HCT116 (cell line): ENCODE results near the gene PLD5. TPM values are rescaled to one million over a fixed set of nuclear protein-coding genes. Genes with fewer than 3 reads are reported as not detected.

Source experiments
- ATAC-seq: fragments of 200-7000 bp; cut with Tn5 transposase; 2 replicates; pipeline ENCODE4 v1.9.1; 2020; ENCODE audit warnings: mild to moderate bottlenecking, moderate library complexity
- BruUV-seq: library from RNA; stranded (reverse); fragments of 400-500 nt; replicated peaks from 2 replicates; lab custom pipeline; 2021; lab: Mats Ljungman, UMichigan
- CTCF ChIA-PET: fragments of 300-600 bp; sonication (Branson Sonifier 250); formaldehyde crosslinking; loops from one replicate; lab custom pipeline; 2021; ENCODE audit warnings: antibody characterized with exemption; lab: Charles Lee
- POLR2A ChIA-PET: fragments of 300-600, 350-600 bp; sonication (Branson Sonifier 250); formaldehyde crosslinking; loops from one replicate; lab custom pipeline; 2021; ENCODE audit warnings: antibody characterized with exemption; lab: Charles Lee
- RAD21 ChIA-PET, 2 experiments: fragments of 300-600 bp; sonication (Branson Sonifier 250); formaldehyde crosslinking; loops; one replicate each; lab custom pipeline; 2023; ENCODE audit warnings: low total read pairs in 2 of 2; ENCODE audit not compliant: uncharacterized antibody in 2 of 2, unreplicated experiment in 2 of 2, low non-redundant PET in 1 of 2; lab: Charles Lee
- DNase-seq: peaks from one replicate; pipeline ENCODE4 v3.0.0-alpha.2; 2010; ENCODE audit warnings: low read depth, low spot score
- H2AFZ ChIP-seq: fragments of 200-600 bp; shearing (Covaris generic), sonication (generic); 2 replicates; pipeline ENCODE4 v1.6.1; 2017; ENCODE audit warnings: low read depth, mixed run types, mixed read lengths, antibody characterized with exemption, low read length; ENCODE audit not compliant: poor library complexity, severe bottlenecking
- H3K27ac ChIP-seq: 2 replicates; pipeline ENCODE4 v1.5.1; 2012; ENCODE audit warnings: low read depth, low read length
- H3K27me3 ChIP-seq: fragments of 200-600 bp; sonication (generic); 2 replicates; pipeline ENCODE4 v1.6.1; 2016; ENCODE audit warnings: mixed run types, low read length, mixed read lengths; ENCODE audit not compliant: insufficient read depth
- H3K36me3 ChIP-seq, 2 experiments: fragments of 200-500 bp in 1 of 2; fragments of 200-600 bp in 1 of 2; sonication (Bioruptor generic) in 1 of 2; sonication (generic) in 1 of 2; 2 replicates each; pipeline versions ENCODE4 v1.5.1 to v1.6.1; 2014 to 2016; ENCODE audit warnings: low read length in 2 of 2, inconsistent platforms in 1 of 2, mixed read lengths in 1 of 2, mixed run types in 1 of 2; ENCODE audit not compliant: insufficient read depth in 2 of 2, control insufficient read depth in 1 of 2
- H3K4me1 ChIP-seq, 2 experiments: fragments of 200-600 bp in 1 of 2; sonication (generic) in 1 of 2; 2 replicates each; pipeline versions ENCODE4 v1.5.1 to v1.6.1; 2012 to 2017; ENCODE audit warnings: low read length in 2 of 2, inconsistent platforms in 1 of 2, mild to moderate bottlenecking in 1 of 2, mixed read lengths in 1 of 2, mixed run types in 1 of 2, moderate library complexity in 1 of 2; ENCODE audit not compliant: insufficient read depth in 2 of 2, control insufficient read depth in 1 of 2
- H3K4me2 ChIP-seq: fragments of 200-600 bp; sonication (generic); 2 replicates; pipeline ENCODE4 v1.6.1; 2017; ENCODE audit warnings: mixed run types, low read length, mixed read lengths
- H3K4me3 ChIP-seq, 2 experiments: fragments of 200-600 bp in 1 of 2; sonication (generic) in 1 of 2; replicated peaks in 1 of 2; 2 replicates each; pipeline ENCODE4 v1.5.1; 2011 to 2016; ENCODE audit warnings: low read length in 2 of 2, control low read depth in 1 of 2, low read depth in 1 of 2, mild to moderate bottlenecking in 1 of 2, mixed read lengths in 1 of 2, mixed run types in 1 of 2
- H3K79me2 ChIP-seq: fragments of 200-600 bp; sonication (generic); 2 replicates; pipeline ENCODE4 v1.6.1; 2017; ENCODE audit warnings: mild to moderate bottlenecking, mixed run types, low read length, moderate library complexity, mixed read lengths; ENCODE audit not compliant: insufficient read depth
- H3K9ac ChIP-seq: fragments of 200-600 bp; sonication (generic); 2 replicates; pipeline ENCODE4 v1.6.1; 2016; ENCODE audit warnings: low read length, mixed read lengths
- H3K9me2 ChIP-seq: fragments of 200-600 bp; sonication (generic), shearing (Covaris generic); 2 replicates; pipeline ENCODE4 v1.6.1; 2017; ENCODE audit warnings: mixed run types, mild to moderate bottlenecking, moderate library complexity; ENCODE audit not compliant: insufficient read depth
- H3K9me3 ChIP-seq, 2 experiments: fragments of 200-500 bp in 1 of 2; fragments of 200-600 bp in 1 of 2; sonication (Bioruptor generic) in 1 of 2; sonication (generic) in 1 of 2; 2 replicates each; pipeline ENCODE4 v1.6.1; 2014 to 2017; ENCODE audit warnings: low read length in 2 of 2, mixed read lengths in 2 of 2, inconsistent platforms in 1 of 2, low read depth in 1 of 2, mild to moderate bottlenecking in 1 of 2, mixed run types in 1 of 2, moderate library complexity in 1 of 2; ENCODE audit not compliant: control insufficient read depth in 1 of 2, insufficient read depth in 1 of 2
- H4K20me1 ChIP-seq: fragments of 200-600 bp; sonication (generic), shearing (Covaris generic); 2 replicates; pipeline ENCODE4 v1.6.1; 2017; ENCODE audit warnings: mixed run types, mild to moderate bottlenecking, moderate library complexity; ENCODE audit not compliant: insufficient read depth
- ATF3 ChIP-seq: IDR thresholded peaks from 2 replicates; pipeline ENCODE4 v1.6.1; 2012
- CBX3 ChIP-seq: IDR thresholded peaks from 2 replicates; pipeline ENCODE4 v1.6.1; 2012; ENCODE audit warnings: low read depth
- CEBPB ChIP-seq: IDR thresholded peaks from 2 replicates; pipeline ENCODE4 v1.6.1; 2012; ENCODE audit warnings: low read depth
- EGR1 ChIP-seq: IDR thresholded peaks from 2 replicates; pipeline ENCODE4 v1.6.1; 2012; ENCODE audit warnings: low read depth
- ELF1 ChIP-seq: IDR thresholded peaks from 2 replicates; pipeline ENCODE4 v1.6.1; 2012; ENCODE audit warnings: low read depth, borderline replicate concordance
- EZH2phosphoT487 ChIP-seq: fragments of 200-600 bp; IDR thresholded peaks from 2 replicates; pipeline ENCODE4 v1.6.1; 2018; ENCODE audit warnings: antibody characterized with exemption, borderline replicate concordance
- FOSL1 ChIP-seq: IDR thresholded peaks from 2 replicates; pipeline ENCODE4 v1.6.1; 2012; ENCODE audit warnings: low read depth
- JUND ChIP-seq: IDR thresholded peaks from 2 replicates; pipeline ENCODE4 v1.6.1; 2012
- MAX ChIP-seq: IDR thresholded peaks from 2 replicates; pipeline ENCODE4 v1.6.1; 2012
- REST ChIP-seq: IDR thresholded peaks from 2 replicates; pipeline ENCODE4 v1.6.1; 2012; ENCODE audit warnings: low read depth
- SP1 ChIP-seq: IDR thresholded peaks from 2 replicates; pipeline ENCODE4 v1.6.1; 2012; ENCODE audit warnings: low read depth
- YY1 ChIP-seq: IDR thresholded peaks from 2 replicates; pipeline ENCODE4 v1.6.1; 2011; ENCODE audit warnings: low read length, low read depth, moderate library complexity, mild to moderate bottlenecking; ENCODE audit not compliant: insufficient replicate concordance; ENCODE audit errors: extremely low read depth
- ZBTB33 ChIP-seq: IDR thresholded peaks from 2 replicates; pipeline ENCODE4 v1.6.1; 2011; ENCODE audit warnings: mild to moderate bottlenecking, low read length, moderate library complexity; ENCODE audit not compliant: insufficient replicate concordance; ENCODE audit errors: extremely low read depth
- intact Hi-C: fragments of 100-400 bp; cut with micrococcal nuclease; formaldehyde crosslinking; loops from 2 replicates; pipeline ENCODE4 v1.10.0; 2022
- total RNA-seq: library from RNA; stranded (reverse); gene quantifications from one replicate; pipeline ENCODE4 v1.2.1, GENCODE V29; 2021; ENCODE audit not compliant: unreplicated experiment

Gene PLD5
- total RNA-seq, 1 experiment from 2014 or later = not detected

- Histone ChIP-seq H3K4me3 (no peak overlapping the region), H3K9ac (no peak overlapping the region), H3K27me3 (no peaks in the 10 kb centered on the region), H3K9me3 (no peaks in the 10 kb centered on the region), H3K36me3 (no peaks in the 10 kb centered on the region), H3K79me2 (no peaks in the 10 kb centered on the region), H4K20me1 (no peaks in the 10 kb centered on the region), H2AFZ (no peak overlapping the region), H3K4me2 (no peak overlapping the region), H3K27ac (no peak overlapping the region), H3K9me2 (no peaks in the 10 kb centered on the region), H3K4me1 (no peaks in the 10 kb centered on the region)
- no peak for TF ChIP-seq EZH2phosphoT487
- TF ChIP-seq YY1 = no peak
- TF ChIP-seq EGR1 = no peak
- no peak for TF ChIP-seq CEBPB
- TF ChIP-seq ATF3 = no peak
- no peak for TF ChIP-seq ZBTB33
- no peak for TF ChIP-seq CBX3
- no peak for TF ChIP-seq MAX
- no peak for TF ChIP-seq ELF1
- TF ChIP-seq FOSL1 = no peak
- TF ChIP-seq REST = no peak
- no peak for TF ChIP-seq JUND
- TF ChIP-seq SP1 = no peak
- intact Hi-C loops = no loop called here
- DNase-seq (no peak), ATAC-seq (no peak)
- POLR2A ChIA-PET = no interaction called here
- no TSS peak for BruUV-seq
- CTCF ChIA-PET = no interaction called here
- RAD21 ChIA-PET = no interaction called here
These were observed 377.2 kb downstream of the PLD5 start for GRCh38 chr1:242147096-242147976.
